DMS79 treated with DMSO at 0.1 percent for 48 hours (cell line): Measurements from ENCODE around the gene ZCWPW1.
"Not testable (repeated sequence)": the region's sequence is repeated elsewhere in the genome, so short reads cannot be mapped to it uniquely, and the experiment has no call there.

Source experiments
- DNase-seq: peaks from one replicate; lab custom pipeline; 2025; lab: John Stamatoyannopoulos, UW

ZCWPW1 gene

DNA sequence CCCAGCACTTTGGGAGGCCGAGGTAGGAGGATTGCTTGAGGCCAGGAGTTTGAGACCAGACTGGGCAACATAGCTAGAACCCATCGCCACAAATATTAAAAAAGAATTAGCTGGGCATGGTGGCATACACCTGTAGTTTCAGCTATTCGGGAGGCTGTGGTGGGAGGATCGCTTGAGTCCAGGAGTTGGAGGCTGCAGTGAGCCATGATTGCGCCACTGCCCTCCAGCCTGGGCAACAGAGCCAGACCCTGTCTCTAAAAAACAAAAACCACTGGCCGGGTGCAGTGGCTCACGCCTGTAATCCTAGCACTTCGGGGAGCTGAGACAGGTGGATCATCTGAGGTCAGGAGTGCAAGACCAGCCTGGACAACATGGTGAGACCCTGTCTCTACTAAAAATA is 25.4 kb upstream of the ZCWPW1 start:
- DNase-seq = not testable (repeated sequence)

DNA sequence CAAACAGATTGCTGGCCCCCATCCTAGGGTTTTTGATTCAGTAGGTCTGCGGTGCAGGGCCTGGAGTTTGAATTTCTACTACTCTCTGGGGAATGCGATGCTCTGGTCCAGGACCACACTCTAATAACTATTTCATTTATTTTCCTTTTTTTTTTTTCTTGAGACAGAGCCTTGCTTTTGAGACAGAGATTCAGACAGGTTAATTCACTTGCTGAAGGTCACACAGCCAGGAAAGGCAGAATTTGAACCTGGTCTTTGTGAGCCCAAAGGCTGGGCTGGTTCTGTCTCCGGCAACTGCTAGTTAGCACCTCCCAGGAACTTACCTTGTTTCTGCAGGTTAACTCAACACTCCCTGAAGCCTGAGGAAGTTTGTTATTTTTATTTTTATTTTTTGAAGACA is 24.0 kb upstream of the ZCWPW1 start:
- DNase-seq = no peak

DNA sequence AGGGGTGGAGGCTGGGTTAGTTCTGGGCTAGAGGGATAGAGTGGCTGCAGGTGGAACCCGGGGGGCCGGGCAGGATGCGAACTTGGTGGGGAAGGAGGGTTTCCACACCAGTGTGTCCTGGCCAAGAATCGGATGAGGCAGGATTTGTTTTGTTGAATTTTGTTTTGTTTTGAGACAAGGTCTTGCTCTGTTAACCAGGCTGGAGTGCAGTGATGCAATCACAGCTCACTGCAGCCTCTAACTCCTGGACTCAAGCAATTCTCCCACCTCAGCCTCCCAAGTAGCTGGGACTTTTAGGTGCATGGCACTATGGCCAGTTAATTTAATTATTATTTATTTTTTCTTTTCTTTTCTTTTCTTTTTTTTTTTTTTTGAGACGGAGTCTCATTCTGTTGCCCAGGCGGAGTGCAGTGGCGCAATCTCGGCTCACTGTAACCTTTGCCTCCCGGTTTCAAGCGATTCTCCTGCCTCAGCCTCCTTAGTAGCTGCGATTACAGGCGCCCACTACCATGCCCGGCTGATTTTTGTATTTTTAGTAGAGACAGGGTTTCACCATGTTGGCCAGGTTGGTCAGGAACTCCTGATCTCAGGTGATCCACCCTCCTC is 20.8 kb upstream of the ZCWPW1 start:
- no peak for DNase-seq

DNA sequence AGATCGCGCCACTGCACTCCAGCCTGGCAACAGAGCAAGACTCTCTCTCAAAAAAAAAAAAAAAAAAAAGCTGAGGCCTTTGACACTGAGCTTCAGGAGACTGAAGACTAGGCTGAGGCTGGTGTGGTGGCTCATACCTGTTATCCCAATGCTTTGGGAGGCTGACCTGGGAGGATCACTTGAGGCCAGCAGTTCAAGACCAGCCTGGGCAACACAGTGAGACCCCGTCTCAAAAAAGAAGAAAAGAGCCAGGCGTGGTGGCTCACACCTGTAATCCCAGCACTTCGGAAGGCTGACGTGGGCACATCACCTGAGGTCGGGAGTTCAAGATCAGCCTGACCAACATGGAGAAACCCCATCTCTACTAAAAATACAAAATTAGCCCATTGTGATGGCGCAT is 18.9 kb upstream of the ZCWPW1 start:
- DNase-seq = not testable (repeated sequence)

DNA sequence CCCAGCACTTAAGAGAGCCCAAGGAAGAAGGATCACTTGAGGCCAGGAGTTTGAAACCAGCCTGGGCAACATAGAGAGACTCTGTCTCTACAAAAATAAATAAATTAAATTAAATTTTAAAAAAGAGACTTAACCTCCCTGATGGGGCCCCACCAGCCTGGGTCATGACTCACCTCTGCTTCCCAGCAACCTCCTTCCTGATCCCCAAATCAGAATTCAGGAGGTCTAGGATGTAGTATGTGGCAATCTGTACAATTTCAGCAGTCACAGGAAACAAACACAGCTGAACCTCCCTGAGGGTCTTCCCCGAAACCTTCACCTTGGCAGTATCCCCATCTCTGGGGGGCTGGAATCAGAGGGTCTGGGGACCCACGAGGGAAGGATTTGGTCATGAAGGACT is 17.5 kb upstream of the ZCWPW1 start:
- no peak for DNase-seq

DNA sequence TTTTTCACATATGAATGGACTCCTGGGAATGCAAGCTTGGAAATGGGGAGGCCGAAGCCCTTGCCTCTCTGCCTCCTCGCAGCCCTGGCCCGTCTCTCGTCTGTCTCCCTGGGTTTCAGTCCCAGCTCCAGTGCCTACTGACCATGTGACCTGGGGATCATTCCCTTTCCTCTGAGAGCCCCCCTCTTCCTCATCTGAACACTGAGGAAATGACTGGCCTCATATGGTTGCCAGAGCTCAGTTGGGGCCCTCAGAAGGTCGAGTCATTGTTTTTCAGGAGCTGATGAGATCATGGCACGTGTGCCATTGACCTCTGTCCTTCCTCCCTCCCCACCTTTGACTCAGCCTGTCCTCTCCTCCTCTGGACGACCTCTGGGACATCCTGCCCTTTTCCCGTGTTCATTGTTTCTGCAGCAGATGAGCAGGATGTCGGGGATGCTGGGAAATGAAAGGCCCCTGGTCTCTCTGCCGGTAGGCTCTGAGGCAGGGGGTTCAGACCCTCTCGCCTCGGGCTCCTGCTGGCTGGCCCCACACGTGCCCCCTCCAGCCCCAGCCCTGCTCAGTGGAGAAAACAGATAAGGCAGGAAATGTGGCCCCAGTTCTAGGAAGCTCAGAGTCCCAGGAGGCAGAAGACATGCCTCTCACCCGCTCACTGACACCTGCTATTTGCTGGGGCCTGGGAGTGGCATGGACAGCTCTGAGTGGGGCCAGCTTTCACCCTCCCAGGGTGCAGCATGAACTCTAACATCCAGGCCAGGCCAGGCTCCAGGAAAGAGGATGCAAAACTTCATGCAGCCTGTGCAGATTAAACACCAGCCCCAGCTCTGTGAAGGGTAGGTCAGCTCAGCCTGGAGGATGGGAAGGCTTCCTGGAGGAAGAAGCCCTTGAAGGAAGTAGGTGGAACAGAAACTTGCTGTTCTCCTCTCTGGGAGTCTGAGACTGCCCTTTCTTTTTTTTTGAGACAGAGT is 16.1 kb upstream of the ZCWPW1 start:
- no peak for DNase-seq

DNA sequence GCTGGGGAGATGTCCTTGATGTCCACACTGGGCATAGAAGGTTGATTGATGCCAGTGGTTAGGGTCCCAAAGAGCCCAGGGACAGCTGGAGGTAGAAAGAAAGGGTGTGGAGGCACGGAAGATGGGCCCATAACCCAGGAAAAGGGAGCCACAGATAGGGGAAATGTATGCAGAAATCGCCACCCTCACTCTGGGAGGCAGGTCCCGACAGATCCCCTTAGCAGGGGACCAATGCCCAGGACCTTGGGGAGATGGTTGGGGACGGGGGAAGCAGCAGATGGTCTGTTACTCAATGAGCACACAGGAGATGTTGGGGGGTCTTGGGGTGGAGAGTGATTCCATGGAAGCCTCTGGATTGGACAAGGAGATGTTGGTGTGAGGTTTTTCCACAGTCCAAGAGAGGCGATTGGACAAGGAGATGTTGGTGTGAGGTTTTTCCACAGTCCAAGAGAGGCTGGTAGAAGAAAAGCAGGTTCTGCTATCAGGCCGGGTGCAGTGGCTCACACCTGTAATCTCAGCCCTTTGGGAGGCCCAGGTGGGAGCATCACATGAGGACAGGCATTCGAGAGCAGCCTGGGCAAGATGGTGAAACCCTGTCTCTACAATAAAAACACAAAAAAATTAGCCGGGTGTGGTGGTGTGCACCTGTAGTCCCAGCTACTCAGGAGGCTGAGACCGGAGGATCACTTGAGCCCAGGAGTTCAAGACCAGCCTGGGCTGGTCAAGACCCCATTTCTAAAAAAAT is 14.8 kb upstream of the ZCWPW1 start:
- DNase-seq = no peak

DNA sequence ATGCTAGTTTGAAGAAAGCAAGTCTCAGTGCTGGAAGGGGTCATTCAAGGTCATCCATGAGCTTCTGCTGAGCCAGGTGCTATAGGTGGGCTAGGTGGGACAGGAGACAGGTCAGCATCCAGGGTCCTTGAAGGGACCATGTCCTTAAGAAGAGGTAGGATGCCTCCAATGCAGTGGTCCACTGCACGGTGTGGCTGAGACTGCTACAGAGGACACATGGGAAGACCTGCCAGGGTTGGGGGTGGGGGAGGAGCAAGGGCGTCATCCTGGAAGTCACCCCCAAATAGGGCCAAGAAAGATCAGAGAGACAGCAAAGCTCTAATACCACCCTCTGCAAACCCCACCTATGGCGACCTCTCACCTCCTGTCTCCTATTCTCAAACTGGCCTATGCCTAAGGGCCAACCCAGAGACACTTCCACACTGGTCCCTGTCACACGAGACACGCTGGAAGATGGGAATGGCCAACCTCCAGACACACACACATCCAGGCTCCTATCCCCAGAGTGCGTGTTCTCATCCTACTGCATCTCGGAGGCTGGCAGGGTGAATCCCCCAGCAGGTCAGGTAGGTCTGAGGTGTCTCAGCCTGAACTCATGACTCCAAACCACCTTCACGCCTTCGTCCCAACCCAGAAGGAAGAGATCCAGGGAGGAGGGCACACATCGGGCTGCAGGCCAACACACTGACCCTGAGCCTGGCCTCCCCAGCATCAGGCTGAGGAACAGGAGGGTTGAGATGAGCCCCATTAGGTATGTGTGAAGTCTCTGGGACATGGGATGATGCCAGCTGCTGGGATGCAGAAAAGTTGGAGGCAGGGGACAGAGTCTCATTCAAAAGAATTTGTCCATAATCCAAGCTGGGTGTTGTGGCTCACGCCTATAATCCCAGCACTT is 13.4 kb upstream of the ZCWPW1 start:
- no peak for DNase-seq

DNA sequence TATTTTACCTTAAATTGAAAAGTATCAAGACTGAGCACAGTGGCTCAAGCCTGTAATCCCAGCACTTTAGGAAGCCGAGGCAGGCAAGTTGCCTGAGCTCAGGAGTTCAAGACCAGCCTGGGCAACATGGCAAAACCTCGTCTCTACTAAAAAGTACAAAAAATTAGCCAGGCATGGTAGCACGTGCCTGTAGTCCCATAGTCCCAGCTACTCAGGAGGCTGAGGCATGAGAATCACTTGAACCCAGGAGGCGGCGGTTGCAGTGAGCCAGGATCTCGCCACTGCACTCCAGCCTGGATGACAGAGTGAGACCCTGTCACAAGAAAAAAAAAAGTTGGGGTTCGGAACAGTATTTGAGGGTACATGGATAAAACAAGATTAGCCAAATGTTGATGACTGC is 10.7 kb upstream of the ZCWPW1 start:
- DNase-seq = not testable (repeated sequence)

DNA sequence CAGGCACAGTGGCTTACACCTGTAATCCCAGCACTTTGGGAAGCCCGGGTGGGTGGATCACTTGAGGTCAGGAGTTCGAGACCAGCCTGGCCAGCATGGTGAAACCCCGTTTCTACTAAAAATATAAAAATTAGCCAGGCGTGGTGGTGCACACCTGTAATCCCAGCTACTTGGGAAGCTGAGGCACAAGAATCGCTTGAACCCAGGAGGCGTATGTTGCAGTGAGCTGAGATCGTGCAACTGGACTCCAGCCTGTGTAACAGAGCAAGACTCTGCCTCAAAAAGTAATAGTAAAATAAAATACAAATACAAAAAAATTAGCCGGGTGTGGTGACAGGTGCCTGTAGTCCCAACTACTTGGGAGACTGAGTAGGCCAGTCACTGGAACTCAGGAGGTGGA is 10.2 kb upstream of the ZCWPW1 start:
- not testable (repeated sequence) for DNase-seq

DNA sequence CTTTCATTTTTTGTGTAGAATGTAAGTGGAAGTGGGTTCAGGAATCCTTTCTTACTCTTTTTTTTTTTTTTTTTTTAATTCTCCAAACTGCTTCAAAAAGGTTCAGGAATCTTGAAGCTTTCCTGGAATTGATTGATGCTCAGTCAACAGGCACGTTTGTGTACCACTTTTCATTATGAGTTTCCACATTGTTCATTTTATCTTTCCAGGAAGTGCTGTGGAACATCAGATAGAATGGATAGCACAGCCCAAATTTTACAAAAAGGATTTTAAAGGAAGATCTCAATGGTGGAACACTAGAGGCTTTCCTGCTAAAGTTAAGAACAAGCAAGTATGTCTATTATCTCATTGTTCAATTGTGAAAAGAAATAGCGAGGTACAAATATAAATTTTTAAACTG is 9.7 kb upstream of the ZCWPW1 start:
- DNase-seq = no peak

DNA sequence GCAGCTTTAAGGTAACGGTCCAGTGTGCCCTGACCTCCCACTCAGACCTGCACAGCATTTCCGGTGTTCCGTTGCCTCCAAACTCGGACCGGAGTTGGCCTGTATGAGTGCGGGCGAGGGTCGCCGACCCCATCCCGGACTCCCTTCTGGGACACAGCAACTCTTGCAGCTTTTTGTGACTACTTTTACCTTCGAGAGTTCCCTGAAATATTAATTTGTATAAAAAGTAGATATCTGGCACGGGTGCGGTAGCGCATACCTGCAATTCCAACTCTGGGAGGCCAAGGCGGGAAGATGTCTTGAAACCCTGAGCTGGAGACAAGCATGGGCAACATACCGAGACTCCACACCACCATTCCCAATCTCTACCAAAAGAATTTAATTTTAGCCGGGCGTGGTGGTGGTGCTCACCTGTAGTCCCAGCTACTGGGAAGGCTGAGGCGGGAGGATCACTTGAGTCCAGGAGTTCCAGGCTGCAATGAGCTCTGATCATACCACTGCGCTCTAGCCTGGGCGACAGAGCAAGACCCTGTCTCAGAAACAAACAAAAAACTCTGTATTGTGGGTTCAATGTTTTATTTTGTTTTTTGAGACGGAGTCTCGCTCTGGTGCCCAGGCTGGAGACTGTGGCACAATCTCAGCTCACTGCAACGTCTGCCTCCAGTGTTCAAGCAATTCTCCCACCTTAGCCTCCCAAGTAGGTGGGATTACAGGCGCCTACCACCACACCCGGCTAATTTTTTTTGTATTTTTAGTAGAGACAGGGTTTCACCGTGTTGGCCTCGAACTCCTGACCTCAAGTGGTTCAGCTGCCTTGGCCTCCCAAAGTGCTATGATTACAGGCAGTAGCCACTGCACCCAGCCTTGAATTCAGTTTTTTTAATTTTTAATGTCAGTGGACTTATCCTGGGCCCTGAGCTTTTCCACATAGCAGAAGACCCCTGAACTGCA is 8.9 kb upstream of the ZCWPW1 start:
- no peak for DNase-seq

DNA sequence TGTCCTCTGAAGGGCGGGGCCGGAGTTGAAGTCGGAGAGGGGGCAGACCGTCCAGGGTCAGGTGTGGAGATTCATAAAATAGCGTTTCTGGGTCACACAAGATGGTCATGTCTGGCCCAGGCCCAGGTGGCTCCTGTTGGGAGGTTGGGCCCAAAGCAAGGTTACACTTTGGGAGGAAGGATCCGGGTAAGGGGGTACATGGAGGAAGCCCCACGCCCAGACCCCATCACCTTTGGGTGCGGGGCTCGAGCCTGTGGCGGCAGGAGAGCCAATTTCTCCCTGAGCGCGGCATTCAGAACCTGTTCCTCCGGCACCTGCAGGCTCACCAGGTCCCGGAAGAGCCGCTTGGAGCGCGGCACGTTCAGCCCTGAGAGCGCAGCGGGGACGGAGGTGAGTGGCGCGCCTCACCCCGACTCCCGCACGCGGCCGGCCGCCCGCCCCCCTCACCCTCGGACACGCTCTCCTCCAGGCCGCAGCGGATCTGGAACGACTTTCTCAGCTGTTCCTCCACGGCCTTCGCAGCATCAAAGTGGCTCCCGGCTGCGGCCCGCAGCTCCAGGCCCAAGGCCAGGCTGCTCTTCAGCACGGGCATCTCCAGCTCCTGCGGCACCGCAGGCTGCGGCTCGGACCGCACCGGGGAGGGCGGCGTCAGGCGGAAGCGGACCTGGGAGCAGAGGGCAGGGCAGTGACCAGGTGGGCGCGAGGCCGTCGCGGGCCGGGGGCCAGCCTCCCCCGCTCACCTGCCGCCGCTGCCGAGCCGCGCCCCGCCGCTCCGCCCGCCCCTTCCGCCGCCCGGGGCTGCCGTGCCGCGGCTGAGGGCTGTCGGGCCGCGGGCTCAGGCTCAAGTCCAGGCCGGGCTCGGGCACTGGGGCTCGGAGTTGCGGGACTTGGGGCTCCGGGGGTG is 7.2 kb upstream of the ZCWPW1 start:
- DNase-seq = no peak

DNA sequence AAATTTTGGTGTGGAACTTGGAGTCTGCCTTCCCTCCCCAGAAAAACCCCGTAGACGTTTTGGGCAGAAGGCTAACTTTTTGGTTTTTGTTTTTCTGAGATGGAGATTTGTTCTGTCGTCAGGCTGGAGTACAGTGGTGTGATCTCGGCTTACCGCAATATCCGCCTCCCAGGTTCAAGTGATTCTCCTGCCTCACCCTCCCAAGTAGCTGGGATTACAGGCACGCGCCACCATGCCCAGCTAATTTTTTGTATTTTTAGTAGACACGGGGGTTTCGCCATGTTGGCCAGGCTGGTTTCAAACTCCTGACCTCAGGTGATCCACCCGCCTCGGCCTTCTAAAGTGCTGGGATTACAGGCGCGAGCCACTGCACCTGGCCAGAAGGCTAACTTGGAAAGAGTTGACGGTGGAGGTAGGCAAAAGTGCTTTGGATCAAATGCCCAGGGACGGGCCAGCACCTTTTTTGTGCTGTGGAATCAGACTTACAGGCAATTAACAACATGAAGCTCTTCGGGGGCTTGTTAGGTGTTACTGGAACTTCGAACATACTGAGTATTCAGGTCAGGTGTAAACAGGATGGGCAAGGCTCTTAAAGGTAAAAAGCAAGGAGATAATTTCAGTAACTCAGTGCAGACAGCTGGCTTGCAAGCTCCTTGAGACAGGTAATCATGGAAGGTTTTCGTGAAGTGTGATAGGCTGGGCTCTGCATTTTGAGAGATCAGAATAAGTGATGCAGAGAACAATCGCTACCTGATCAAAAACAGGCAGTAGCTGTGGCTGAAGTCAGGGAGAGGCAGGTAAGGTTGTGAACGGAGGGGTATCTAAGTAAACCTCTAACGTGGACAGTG is 6.0 kb upstream of the ZCWPW1 start:
- no peak for DNase-seq

DNA sequence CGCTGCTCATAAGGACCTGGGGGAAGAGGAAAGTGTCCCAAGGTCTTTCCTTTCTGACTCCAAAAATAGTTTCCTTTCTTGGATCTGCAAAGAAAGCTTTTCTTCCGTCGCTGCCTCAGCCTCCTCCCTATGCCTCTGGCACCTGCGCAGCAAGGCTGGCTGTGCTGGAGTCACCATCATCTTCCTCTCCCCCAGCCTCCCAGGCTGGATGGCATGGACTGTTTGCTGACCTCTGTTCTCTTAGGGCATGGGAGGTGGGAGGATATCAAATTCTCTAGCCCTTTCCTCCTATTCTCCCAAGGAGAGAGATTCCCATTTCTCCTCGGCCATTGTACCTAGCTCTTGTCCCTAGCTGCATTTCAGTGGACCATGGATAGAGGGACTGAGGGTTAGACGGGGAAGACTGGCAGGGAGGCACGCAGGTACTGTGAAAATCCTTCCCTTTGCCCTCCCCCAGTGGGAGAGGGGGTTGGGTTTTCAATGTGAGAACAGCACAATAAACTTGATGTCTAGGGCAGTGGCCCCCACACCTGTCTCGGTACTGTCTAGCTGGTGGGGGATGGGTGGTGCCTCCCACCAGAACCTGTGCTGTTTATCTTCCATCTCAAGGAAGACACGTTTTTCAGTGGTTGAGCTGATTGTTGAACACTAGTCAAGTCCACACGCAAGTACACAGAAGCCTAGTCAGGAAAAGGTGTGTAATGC is 5.2 kb upstream of the ZCWPW1 start:
- DNase-seq = no peak

DNA sequence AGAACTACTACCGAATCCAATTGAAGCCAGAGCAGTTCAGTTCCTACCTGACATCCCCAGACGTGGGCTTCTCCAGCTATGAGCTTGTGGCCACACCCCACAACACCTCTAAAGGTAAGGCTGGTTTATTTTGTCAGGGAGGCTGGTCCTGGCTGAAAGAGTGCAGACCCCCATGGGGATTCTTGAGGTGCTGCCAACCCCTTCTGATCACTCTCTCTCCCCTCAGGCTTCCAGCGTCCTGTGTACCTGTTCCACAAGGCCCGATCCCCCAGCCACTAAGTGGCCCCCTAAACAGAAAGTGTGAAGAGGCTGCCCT is 4.7 kb upstream of the ZCWPW1 start:
- DNase-seq = no peak

DNA sequence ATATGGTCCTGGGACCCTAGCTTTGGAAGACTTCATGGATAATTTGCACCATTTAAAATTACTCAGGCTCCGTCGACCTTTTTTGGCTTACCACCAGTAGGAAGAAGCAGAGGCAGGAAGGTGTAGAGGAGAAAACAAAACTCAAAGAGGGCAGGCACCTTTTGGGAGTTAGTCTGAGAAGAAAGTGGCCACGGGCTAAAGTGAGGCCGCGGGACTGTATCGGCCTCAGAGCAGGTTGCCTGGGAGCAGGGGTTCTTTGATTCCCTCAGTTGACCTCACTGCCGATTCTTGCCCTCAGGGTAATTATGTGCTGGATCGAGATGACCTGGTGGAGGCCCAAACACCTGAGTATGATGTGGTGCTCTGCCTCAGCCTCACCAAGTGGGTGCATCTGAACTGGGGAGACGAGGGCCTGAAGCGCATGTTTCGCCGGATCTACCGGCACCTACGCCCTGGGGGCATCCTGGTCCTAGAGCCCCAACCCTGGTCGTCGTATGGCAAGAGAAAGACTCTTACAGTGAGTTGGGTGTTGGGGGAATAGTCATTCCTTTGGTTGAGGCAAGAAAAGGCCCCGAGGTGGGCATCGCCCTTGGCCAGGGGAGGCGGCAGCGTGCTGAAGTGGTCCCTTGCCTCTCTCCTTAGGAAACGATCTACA is 4.2 kb upstream of the ZCWPW1 start:
- DNase-seq = no peak

DNA sequence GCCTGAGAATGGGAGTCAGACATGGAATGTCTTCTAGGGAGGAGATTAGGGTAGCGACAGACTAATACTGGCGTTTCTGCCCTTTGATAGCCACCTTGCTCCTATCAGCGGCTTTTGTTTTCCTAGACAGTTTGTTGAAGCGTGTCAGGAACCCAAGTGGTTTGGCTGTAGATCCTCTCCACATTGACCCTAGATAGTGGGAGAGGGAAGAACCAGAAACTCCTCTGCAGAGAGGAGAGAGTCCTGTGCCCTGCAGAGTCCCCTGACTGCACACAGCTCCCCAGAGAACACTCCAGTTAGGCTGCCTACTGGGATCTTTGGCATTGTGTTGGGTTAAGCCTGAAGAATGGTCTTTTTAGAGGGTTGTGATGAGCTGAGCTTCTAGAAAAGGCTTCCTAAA is 3.5 kb upstream of the ZCWPW1 start:
- DNase-seq = no peak
